ENCODE results near the gene BCL6. TPM values are rescaled to one million over a fixed set of nuclear protein-coding genes. Genes with fewer than 3 reads are reported as not detected.

The BCL6 gene
- total RNA-seq, 6 experiments from 2014 or later = 28.0 to 36.5 (median 31.1) TPM

DNA sequence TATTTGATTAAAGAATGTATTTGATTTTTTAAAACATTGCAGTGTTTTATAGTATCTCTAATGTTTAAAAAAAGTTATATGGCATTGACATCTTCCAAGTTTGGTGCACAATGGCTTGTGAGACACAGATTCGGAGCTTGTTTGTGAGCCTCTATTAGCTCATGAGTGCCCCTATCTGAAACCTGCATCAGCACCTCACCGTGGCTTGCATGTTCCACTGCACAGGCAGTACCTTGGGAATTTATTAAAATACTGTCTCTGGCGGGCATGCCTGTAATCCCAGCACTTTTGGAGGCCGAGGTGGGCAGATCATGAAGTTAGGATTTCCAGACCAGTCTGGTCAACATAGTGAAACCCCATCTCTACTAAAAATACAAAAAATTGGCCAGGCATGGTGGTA is 36.1 kb downstream of the BCL6 start:
- Mint-ChIP-seq H3K36me3 (ENCODE audit: low read depth) (no peaks in the 10 kb centered on the region), H3K4me1 (ENCODE audit: low read depth) (peaks cover 26% of the 10 kb centered on the region), H3K27ac (no peak overlapping the region), H3K9me3 (no peaks in the 10 kb centered on the region), H3K27me3 (ENCODE audit: insufficient read depth) (no peaks in the 10 kb centered on the region), H3K4me3 (no peak overlapping the region)
- TF ChIP-seq, protein P1, sequence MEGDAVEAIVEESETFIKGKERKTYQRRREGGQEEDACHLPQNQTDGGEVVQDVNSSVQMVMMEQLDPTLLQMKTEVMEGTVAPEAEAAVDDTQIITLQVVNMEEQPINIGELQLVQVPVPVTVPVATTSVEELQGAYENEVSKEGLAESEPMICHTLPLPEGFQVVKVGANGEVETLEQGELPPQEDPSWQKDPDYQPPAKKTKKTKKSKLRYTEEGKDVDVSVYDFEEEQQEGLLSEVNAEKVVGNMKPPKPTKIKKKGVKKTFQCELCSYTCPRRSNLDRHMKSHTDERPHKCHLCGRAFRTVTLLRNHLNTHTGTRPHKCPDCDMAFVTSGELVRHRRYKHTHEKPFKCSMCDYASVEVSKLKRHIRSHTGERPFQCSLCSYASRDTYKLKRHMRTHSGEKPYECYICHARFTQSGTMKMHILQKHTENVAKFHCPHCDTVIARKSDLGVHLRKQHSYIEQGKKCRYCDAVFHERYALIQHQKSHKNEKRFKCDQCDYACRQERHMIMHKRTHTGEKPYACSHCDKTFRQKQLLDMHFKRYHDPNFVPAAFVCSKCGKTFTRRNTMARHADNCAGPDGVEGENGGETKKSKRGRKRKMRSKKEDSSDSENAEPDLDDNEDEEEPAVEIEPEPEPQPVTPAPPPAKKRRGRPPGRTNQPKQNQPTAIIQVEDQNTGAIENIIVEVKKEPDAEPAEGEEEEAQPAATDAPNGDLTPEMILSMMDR (IDR thresholded peaks at IDR 0.05) = peak; percentile 48
- no peak for DNase-seq

DNA sequence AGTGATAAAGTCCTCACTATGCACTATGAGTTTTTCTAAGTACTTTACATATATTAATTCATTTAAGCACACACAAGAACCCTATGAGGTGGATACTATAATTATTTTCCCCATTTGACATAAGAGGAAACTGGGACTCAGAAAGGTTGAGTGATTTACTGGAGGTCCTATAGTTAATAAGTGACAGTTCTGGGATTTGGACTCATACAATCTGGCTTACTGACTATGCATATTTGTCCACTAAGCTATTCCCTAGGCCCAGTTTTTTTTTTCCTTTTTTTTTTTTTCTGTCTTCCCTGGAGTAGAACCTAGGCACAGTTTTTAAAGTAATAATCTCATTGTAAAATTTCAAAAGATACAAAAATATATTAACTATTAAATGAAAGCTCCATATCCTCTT is 36.6 kb downstream of the BCL6 start:
- no peak for DNase-seq
- H3K4me1 Mint-ChIP-seq (ENCODE audit: low read depth) = peaks cover 22% of the 10 kb centered on the region
- H3K27me3 Mint-ChIP-seq (ENCODE audit: insufficient read depth) = no peaks in the 10 kb centered on the region
- TF ChIP-seq, protein P1 (IDR thresholded peaks at IDR 0.05) = no peak
- no peaks in the 10 kb centered on the region for H3K9me3 Mint-ChIP-seq
- H3K27ac Mint-ChIP-seq = no peak overlapping the region
- H3K4me3 Mint-ChIP-seq = no peak overlapping the region
- no peaks in the 10 kb centered on the region for H3K36me3 Mint-ChIP-seq (ENCODE audit: low read depth)

DNA sequence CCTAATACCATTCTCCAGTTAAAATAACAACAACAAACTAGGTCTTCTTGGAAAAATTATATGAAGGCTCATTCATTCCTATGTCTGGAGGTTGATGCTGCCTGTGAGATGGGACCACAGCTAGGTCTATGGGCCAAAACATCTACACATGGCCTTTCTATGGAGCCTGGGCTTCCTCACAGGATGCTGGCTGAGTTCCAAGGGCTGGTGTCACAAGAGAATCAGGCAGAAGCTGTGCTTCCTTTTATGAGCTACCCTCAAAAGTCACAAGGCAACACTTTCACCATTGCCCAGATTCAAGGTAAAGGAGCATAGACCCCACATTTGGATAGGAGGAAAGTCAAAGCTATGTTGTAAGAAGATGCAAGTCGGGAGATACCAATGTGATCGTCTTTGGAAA is 38.3 kb downstream of the BCL6 start:
- H3K36me3 Mint-ChIP-seq (ENCODE audit: low read depth) = no peaks in the 10 kb centered on the region
- DNase-seq = no peak
- H3K27ac Mint-ChIP-seq = no peak overlapping the region
- no peaks in the 10 kb centered on the region for H3K9me3 Mint-ChIP-seq
- TF ChIP-seq, protein P1 (IDR thresholded peaks at IDR 0.05) = no peak
- H3K4me1 Mint-ChIP-seq (ENCODE audit: low read depth) = peaks cover 25% of the 10 kb centered on the region
- no peak overlapping the region for H3K4me3 Mint-ChIP-seq
- no peaks in the 10 kb centered on the region for H3K27me3 Mint-ChIP-seq (ENCODE audit: insufficient read depth)

DNA sequence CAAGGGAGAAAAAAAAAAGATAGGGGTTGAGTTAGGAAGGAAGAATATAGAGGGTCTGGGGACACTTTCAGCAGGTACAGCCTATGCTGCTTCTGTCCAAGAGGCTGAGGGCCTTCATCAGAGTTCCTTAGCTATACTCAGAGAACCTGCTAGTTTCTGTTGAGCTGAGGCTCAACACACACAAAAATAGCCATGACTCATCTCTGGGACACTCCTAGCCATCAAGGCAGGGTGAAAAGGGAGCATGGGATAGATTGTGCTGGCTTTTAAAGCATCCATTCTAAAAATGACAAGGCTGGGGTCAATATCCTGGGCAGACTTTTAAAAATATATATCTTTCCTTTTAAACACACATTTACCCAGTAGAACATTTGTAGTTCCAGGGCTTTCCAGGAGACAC is 40.1 kb downstream of the BCL6 start:
- no peak overlapping the region for H3K27ac Mint-ChIP-seq
- no peaks in the 10 kb centered on the region for H3K36me3 Mint-ChIP-seq (ENCODE audit: low read depth)
- peaks cover 25% of the 10 kb centered on the region for H3K4me1 Mint-ChIP-seq (ENCODE audit: low read depth)
- TF ChIP-seq, protein P1 (IDR thresholded peaks at IDR 0.05) = no peak
- H3K4me3 Mint-ChIP-seq = no peak overlapping the region
- peak; percentile 30 for DNase-seq
- no peaks in the 10 kb centered on the region for H3K27me3 Mint-ChIP-seq (ENCODE audit: insufficient read depth)
- no peaks in the 10 kb centered on the region for H3K9me3 Mint-ChIP-seq

DNA sequence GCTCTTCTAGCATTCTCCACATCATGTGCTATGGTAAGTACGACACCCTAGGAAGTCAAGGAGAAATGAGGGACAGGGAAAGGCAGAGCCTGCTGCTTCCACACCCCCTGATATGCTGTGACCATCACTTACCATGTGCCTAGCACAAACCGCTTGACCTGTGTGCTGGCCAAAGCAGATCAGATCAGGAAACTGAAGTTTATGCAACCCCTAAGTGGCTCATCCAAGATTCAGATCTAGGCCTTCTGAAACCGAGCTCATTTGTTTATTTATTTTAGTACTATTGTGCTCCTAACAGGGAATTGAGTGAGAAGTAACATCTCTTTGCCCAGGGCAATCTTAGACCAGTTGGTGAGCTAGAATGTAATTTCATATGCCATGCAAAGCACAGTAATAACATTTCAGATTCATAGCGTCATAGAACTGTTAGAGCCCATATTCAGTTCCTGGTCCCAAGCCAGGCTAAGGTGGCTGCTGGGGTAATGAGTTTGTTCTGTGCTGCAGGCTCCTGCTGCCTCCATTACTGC is 42.7 kb downstream of the BCL6 start, which contains the start of gene RTP2:
Gene RTP2 (minus strand): TSS at position 51 of the 527 bp plus-strand sequence. CDS start 429 bp downstream, outside the sequence.
- peak within 1 kb of the TSS; percentile 33 for H3K27ac Mint-ChIP-seq
- H3K36me3 Mint-ChIP-seq (ENCODE audit: low read depth) = no peaks in the 10 kb centered on the region
- peaks cover 8% of the 10 kb centered on the region for H3K27me3 Mint-ChIP-seq (ENCODE audit: insufficient read depth)

More for the DNA sequence above, 42.7 kb downstream of the BCL6 start, which contains the start of gene RTP2:
- H3K9me3 Mint-ChIP-seq = no peaks in the 10 kb centered on the region
- peak; percentile 70 for DNase-seq
- TF ChIP-seq, protein P1 (IDR thresholded peaks at IDR 0.05) = no peak
- no peak within 1 kb of the TSS for H3K4me3 Mint-ChIP-seq
- H3K4me1 Mint-ChIP-seq (ENCODE audit: low read depth) = peaks cover 25% of the 10 kb centered on the region

Data from HFFc6 (cell line).